ENCODE data around the gene PFDN6.
A peak's percentile ranks its signal among the peaks of the same experiment; 100 is the strongest.
"Not testable (repeated sequence)": the region's sequence is repeated elsewhere in the genome, so short reads cannot be mapped to it uniquely, and the experiment has no call there.

The PFDN6 gene

GRCh38 chr6:33288921-33289783 is at the start of gene PFDN6, which contains the start of gene WDR46:
Gene PFDN6 (plus strand): TSS chr6:33289601. CDS start chr6:33289857, 256 bp downstream.
Gene WDR46 (minus strand): TSS chr6:33289239. CDS start chr6:33289170, 69 bp downstream.
- peak; percentile 87 for DNase-seq

DNA sequence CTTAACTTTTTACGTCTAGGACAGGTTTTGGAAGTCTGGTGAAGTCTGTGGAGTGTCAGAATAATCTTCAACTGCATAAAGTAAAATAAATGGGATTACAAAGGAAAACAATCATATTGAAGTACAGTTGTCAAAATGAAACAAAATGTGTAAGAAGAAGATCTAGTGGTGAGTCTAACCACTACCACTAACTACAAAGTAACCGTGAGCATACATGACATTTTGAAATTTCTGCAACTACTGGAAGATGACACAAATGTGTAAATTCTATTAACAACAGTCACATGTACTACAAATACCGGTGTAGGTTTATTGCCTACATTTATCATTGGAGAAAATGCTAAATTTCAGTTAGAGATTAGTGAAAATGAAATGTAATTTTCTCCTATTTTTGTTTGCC is 47.4 kb upstream of the PFDN6 start:
- no peak for DNase-seq

- DNase-seq: no peak
These were observed 45.9 kb upstream of the PFDN6 start for GRCh38 chr6:33243476-33243875.

DNA sequence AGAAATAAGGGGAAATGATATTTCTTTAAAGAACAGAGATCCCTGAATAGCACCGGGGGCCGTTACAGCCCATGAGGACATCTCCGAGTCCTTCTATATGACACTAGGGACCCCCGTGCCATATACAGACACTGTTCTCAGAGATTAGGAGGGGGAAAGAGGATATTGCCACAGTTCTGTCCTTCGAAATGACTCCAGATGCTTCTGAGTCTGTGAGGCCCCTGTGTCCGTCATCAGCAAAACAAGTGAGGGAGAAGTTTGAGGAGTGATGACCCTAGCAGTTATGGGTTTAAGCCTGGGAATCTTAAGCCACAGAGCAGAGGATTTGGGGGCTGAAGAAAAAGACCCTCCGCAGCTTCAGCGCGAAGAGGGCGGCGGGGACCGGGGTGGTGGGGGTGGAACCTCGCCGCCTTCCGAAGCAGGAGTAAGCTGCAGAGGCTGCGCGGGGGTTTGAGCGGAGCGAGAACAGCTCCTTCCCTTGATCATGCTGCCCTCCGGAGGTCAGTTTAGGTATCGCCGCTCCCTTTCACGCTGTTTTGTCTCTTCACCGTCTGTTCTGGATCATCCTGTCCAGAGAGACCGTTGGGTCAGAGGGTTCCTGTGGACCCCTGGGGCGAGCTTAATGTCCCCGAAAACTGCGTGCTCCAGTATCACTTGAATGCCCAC is 41.3 kb upstream of the PFDN6 start:
- DNase-seq: peak; percentile 94

DNA sequence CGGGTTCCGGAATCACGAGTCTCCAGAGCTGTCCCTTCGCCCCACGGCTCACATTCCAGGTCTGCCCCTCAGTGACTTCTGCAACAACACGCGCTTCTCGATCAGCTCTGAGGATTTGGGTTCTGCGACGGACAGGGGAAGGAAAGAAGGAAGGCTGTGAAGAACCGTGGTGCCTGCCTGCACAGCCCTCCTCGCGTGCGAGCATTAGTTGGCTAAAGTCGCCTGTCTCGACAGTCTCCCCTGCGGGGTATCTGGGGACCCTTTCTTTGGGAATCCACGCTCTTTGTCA is 40.8 kb upstream of the PFDN6 start:
- no peak for DNase-seq

DNA sequence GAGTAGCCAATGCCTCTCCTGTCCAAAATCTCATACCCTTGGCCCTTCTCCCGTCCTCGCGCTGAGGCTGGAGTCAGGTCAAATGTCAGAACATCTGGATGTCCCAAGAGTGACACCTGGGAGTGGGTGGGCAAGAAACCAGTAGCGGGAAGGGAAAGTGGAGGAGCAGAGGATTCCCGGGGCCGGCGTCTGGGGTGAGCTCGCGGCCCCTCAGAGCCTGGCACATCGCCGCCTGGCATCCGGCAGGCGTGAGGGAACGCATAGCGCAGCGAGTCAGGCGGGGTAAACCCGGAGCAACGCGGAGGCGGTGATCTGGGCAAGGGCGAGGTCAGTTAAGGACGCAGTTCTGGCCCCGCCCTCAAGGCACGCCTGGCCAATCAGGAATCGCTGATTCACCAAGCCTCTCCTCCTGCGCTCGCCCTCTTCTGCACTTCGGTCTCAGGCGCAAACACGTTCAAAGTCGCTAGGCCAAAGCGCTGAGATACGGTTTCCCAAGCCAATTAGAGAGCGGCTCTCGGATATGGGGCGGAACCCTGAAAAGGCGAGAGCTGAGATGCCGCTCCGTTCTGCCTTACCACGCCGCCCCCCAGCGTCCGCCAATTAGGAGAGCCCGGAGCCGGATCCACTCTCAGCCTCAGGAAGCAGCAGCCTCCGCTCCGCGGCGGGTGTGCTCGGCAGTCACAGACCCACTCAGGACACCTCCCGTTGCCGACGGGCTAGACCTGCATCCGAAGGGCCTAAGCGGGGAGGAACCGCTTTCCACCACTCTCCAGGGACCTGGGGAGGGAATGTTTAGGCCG is 40.3 kb upstream of the PFDN6 start:
- DNase-seq: peak; percentile 96

DNA sequence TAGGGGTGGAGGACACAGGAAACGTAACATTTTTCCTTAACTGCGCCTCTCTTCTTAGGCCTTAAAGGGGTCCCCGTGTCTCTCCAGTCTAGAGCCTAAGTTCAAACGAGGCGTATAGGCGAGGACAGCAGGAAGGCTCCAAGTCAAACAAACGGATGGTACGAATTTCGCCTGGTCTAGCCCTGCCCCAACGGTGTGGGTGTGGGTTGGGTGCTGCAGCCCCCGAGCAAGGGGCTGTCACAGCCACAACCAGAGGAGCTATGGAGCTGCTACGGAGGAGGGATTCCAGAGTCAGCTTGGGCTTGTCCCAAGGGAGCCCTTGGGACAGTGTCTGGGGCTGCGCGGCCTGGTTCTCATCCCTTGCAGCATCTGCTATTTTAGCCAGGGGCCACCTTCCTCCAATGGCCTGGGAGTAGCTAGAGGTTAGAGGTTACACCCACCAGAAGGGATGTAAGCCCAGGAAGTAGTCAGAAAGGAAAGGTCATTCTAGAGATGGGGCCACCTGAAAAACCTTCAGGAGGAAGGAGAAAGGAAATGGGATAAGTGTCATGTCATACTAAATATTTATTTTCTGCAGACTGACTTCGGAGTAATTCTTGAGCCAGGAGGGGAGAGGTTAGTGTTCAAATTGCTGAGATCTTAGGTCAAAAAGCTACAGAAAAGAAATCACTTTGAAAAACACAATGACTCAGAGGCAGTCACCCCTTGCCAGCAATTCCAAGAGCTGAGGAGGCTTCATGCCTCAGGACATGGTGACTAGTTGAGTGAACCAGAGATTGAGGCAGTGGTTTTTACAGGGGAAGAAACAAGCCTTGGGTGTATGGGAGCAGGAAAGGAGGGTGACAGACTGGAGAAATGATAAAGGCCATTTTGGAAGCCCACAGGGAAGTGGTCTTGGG is 39.4 kb upstream of the PFDN6 start:
- peak; percentile 30 for DNase-seq

DNA sequence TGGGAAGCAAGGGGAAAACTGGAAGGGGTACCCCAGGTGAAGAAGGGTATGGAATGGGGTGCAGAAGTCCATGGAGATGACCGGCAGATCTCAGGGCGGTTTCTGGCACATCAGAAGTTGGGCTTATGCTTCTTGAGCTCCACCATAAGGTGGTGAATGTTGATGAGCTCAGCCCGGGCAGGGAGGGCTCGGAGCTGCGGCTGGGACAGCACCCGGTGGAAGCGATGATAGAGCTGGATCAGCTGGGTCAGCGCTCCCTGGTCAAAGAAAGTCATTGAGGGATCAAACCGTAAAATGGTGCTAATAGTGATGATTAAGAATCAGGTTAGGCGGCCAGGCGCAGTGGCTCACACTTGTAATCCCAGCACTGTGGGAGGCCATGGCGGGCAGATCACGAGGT is 38.7 kb upstream of the PFDN6 start:
- no peak for DNase-seq

DNA sequence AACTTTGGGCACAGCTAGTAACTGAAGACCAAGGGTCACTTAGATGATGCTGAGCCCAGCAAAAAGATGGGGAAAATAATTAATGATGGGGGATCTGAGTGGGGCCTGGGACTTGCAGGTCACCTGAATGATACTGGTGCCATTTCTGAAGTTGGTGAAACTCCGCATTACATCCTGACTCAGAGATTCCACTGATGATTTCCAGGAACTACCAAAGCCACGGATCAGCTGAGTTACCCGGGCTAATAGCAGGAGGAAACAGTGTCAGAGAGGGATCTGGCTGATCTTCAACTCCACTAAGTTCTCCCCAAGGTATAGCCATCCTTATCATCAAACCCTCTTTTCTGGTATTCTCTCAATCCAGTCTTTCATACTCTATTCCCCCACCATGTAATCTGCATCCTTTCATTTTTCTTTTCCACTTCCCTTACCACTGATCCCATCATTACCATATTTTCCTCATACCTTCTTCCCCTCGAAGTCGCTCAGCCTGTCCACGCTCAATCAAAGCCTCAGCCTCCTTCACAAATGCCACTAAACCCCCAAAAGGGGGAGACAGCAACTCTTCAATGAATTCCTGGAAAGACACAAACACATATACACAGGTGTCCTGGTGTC is 37.9 kb upstream of the PFDN6 start:
- no peak for DNase-seq

DNA sequence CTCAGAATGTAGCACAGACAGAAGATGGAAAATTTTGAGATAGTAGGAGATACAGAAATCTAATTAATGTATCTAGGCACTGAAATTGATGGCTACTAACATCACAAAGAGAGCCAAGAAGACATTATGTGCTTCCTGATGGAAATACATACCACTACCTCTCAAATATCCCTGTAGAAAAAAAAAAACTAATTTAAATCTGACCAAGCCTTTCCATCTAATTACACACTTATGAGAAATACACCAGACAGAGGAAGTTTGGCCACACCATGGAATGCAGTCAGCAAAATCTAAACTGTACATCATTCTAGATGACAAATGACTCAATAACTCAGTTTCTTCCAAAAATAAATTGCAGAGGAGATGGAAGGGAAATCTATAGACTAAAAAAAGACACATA is 36.6 kb upstream of the PFDN6 start:
- no peak for DNase-seq

- no peak for DNase-seq
These were observed 34.8 kb upstream of the PFDN6 start for GRCh38 chr6:33254591-33254990.

DNA sequence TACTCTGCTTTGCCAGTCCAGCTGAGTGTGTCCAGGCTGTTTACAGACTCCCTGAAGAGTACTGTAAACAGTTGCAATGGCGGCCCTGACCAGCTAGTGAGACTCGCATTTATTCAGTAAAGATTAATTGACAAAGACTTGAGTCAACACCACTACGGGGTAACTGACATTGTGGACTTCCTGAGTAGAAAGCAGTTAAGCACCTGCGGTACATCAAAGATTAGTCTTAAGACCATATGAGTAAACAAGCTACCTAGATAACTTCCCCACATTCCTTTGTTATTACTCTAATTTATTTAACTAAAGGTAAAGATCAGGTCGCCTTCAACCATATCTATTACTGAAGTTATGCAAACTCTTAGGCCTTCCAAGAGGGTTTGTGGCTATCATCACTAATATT is 30.4 kb upstream of the PFDN6 start:
- DNase-seq: no peak

DNA sequence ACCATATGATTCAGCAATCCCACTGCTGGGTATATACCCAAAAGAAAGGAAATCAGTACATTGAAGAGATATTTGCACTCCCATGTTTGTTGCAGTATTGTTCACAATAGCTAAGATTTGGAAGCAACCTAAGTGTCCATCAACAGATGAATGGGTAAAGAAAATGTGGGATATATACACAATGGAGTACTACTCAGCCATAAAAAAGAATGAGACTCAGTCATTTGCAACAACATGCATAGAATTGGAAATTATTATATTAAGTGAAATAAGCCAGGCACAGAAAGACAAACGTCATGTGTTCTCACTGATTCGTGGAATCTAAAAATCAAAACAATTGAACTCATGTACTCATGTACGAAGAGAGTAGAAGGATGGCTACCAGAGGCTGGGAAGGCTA is 26.9 kb upstream of the PFDN6 start:
- not testable (repeated sequence) for DNase-seq

GRCh38 chr6:33264015-33264414 is 25.4 kb upstream of the PFDN6 start:
- no peak for DNase-seq

DNA sequence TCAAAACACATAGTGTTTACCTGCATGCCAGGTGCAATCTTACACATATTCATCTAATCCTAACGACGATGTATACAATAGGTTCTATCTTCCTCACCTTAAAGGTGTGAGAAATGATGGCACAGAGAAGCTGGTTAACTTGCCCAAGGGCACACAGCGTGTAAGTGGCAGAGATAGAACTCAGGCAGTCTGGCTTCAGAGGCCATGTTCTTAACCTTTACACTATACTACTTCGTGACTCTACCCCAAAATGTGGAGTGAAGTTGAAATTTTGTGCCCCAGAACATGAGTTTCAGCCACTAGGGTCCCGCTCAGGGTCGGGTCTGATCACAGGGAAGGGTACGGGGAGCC is 18.3 kb upstream of the PFDN6 start:
- no peak for DNase-seq

DNA sequence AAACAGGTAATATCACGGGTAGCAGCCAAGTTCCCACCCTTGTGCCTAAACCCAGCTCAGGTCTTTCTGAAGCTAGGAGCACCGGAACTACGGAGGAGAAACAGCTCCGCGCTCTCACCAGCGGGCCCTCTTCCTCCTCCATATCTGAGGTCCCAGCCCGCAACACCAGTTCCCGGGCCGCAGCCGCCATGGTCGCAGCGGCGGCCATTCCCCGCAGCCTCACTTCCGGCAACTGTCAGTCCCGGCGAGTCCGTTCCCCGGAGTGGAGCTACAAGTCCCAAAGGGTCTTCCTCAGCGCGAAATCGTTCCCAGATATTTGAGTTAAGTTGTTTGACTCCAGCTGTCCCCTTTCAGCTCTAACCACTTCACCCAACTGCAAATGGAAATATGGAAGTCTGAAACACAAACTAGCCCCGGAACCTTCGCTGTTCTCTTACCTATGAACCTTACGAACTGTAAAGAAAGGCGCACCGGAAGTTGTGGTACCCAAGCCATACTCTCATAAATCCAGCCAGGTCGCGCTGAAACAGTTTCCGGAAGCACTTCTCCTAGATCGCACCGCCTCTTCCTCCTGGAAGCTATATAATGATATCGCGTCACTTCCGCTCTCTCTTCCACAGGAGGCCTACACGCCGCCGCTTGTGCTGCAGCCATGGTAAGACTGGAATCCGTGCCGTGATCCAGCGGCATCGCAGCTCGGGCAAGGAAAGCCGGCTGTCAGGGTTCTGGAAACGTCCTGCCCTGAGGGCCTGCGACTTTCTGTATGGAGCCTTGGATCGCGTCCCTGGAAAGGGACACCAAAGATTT is 17.7 kb upstream of the PFDN6 start, which contains the start of the genes RPS18 and VPS52:
Gene RPS18, plus strand, starts transcription at position 608 of the 807 bp plus-strand sequence. Its CDS starts 45 bp downstream, at position 653.
Gene VPS52, minus strand, starts transcription at position 409 of the 807 bp plus-strand sequence. Its CDS starts 201 bp downstream, at position 208.
- peak; percentile 94 for DNase-seq

DNA sequence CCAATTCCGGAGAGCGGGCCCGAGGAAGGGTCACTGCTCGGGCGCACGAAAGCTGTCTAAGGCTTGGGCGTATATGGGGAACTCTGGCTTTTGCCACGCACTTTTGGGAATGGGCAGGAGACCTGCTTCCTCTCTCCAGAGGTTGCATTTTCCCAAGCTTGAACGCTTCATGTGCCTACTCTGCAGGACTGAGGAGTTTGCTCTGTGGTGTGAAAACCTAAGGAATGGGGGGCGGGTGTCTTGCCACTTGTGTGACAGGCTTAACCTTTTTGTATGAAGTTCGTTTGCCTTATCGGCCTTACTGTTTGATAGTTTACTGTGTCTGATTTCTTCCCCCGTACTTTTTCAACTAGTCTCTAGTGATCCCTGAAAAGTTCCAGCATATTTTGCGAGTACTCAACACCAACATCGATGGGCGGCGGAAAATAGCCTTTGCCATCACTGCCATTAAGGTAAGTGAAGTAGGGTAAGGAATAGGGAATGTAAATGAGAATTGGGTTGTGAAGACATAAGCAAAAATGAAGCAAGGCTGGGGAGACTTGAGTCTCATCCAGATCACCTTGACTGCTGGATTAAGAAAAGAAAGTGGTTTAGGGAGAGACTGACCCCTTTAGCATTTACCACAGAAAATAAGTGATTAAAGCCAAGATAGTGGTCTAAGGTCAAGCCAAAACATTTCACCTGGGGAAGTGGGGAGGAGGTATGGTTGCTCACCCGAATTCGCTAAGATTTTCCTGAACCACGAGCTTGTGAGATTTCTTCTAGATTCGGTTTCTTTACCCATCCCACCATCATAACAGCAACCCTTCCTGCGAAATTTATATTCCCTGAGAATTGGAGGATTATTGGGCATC is 16.9 kb upstream of the PFDN6 start:
- DNase-seq: no peak

DNA sequence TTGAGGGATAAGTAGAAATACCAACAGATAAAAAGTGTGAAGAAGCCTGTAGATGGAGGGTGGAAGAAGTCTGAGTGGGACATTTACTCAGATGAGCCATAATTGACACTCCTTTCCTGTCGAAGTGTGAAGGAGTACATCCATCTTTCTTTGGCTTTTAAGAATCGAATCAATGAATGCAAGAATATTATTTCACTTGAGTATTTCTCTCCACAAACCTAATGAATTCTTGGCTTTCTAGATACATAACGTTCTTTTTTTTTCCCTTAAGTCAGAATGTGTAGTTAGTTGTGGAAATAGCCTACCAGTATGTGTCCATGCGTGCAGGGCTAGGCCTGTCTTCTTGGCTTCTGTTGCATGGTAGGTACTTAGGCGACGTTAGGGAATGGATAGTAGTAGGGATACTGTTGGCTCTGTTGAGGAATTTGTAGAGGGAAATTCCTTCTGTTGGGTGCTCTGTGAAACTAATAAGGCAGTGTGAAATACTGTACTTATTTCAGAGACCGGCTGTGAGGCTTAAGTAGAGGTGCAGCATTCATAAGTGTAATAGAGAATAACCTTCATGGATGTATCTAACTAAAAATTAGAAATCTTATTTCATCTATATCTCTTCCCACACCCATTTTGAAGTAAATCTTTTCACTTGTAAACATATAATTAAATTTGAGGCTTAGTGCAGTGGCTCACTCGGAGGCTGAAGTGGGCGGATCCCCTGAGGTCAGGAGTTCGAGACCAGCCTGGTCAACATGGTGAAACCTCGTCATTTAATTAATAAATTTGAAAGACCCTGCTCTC is 16.1 kb upstream of the PFDN6 start:
- DNase-seq: no peak

Measured in stimulated activated CD4-positive, alpha-beta T cell treated with anti-CD3 and anti-CD28 coated beads, Interleukin-4, amount 100 ng/mL, for 24 hours (primary cell).